Measurements from ENCODE around the gene MYO15A. TPM values are rescaled to one million over a fixed set of nuclear protein-coding genes. Genes with fewer than 3 reads are reported as not detected.
A peak's percentile ranks its signal among the peaks of the same experiment; 100 is the strongest.

Gene MYO15A
- total and polyA plus RNA-seq, 8 donors: 0.31 to 10.5 (median 0.50) TPM; not detected in 1

DNA sequence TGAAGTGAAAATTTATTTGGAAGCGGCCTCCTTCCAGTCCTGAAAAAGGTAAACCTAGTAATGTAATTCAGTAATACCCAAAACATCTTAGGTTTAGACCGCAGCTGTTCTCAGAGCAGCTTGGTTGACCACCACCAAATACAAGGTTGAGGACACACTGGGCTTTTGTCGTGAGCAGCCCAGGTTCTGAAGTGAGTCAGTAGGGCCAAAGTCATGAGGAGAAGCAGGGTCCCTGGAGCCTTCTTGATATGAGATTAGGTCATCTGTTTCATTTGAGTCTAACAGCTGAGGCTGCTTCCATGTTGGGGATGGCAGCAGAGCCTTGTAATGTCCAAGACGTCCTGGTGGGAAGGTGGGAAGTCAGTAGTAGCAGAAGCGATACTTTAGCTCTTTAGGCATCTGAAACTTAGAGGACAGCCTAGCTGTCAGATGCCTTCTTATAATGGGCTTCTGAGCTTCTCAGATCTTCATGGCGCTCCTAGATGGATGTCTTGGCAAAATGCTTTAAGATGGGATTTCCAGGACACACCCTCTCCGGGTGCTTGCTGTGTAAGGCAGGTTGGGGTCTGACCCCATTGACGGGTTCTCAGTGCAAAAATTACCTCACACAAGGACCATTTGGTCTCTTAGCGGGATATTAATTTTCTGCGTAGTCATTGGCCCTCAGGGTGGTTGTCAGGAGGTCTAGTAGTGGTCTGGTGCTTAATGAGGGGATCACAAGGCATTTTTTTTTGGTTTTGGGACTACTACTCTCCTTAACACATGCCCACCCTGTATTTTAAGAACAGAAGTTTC is 77.5 kb downstream of the MYO15A start:
- H3K4me3 ChIP-seq: peak overlapping the region; percentile 74 to 97 (median 88)
- H3K36me3 ChIP-seq: peaks cover 3 to 15% (median 11%) of the 10 kb centered on the region in 4 donors
- no peaks in the 10 kb centered on the region for H3K27me3 ChIP-seq
- TF ChIP-seq, protein P1, sequence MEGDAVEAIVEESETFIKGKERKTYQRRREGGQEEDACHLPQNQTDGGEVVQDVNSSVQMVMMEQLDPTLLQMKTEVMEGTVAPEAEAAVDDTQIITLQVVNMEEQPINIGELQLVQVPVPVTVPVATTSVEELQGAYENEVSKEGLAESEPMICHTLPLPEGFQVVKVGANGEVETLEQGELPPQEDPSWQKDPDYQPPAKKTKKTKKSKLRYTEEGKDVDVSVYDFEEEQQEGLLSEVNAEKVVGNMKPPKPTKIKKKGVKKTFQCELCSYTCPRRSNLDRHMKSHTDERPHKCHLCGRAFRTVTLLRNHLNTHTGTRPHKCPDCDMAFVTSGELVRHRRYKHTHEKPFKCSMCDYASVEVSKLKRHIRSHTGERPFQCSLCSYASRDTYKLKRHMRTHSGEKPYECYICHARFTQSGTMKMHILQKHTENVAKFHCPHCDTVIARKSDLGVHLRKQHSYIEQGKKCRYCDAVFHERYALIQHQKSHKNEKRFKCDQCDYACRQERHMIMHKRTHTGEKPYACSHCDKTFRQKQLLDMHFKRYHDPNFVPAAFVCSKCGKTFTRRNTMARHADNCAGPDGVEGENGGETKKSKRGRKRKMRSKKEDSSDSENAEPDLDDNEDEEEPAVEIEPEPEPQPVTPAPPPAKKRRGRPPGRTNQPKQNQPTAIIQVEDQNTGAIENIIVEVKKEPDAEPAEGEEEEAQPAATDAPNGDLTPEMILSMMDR (IDR thresholded peaks at IDR 0.05): no peak
- TF ChIP-seq POLR2A (IDR thresholded peaks at IDR 0.05) (no peak), EP300 (IDR thresholded peaks at IDR 0.05) (no peak), POLR2AphosphoS5 (IDR thresholded peaks at IDR 0.05) (no peak)
- intact Hi-C loops (cut with DNase I; ENCODE audit: low total_unique reads): no loop called here
- DNase-seq: peak in 1 of 2 donors; percentile 24
- peak overlapping the region; percentile 22 to 100 (median 98) for H3K27ac ChIP-seq
- H3K4me1 ChIP-seq: peaks cover 72 to 83% (median 80%) of the 10 kb centered on the region in 4 donors
- no peaks in the 10 kb centered on the region for H3K9me3 ChIP-seq
- WGBS, 5 donors: 22 to 45% (median 25%) methylated on average over 10 of the region's 10 CpGs

DNA sequence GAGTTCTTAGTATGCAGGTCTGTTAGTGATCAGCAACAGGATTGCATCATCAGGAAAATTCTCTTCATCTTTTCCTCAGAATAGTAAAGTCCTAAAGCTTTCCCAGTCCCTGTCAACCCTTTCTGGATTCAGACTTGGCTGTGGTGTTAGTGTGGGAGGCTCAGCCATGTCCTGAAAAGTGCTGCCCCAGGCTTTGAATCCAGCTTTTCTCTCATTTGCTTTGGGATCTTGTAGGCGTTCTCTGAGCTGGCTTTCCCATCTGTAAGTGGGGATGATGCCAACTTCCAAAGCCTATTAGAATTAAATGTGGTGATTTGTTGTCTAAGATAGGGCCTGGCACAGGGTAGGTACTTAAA is 78.0 kb downstream of the MYO15A start:
- Histone ChIP-seq H3K27ac (peak overlapping the region; percentile 63 to 100 (median 98)), H3K4me1 (peaks cover 77 to 87% (median 82%) of the 10 kb centered on the region in 4 donors), H3K27me3 (no peaks in the 10 kb centered on the region), H3K9me3 (no peaks in the 10 kb centered on the region), H3K4me3 (peak overlapping the region; percentile 74 to 97 (median 88)), H3K36me3 (peaks cover 3 to 15% (median 11%) of the 10 kb centered on the region in 4 donors)
- peak in 1 of 2 donors; percentile 50 for DNase-seq
- TF ChIP-seq POLR2AphosphoS5 (IDR thresholded peaks at IDR 0.05) (no peak), EP300 (IDR thresholded peaks at IDR 0.05) (no peak), POLR2A (IDR thresholded peaks at IDR 0.05) (no peak)
- TF ChIP-seq, protein P1 (IDR thresholded peaks at IDR 0.05): no peak
- WGBS, 5 donors: 15 to 50% (median 20%) methylated on average over 1 of the region's 1 CpG
- intact Hi-C loops (cut with DNase I; ENCODE audit: low total_unique reads): no loop called here

DNA sequence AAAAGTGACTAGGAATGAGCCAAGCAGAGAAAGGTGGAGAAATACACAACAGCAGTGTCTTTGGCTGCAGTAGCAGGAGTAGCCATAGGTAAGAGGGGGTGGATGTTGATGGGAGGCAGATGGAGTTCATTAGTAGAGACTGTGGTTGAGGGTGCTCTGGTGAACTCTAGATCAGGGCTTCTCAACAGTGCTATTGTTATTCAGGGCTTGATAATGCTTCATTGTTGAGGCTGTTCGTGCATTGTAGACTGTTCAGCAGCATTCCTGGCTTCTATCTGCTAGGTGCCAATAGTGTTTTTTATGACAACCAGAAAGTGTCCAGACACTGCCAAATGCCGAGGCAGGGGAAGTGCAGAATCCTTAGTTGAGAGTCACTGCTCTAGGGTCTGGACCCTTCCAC is 78.7 kb downstream of the MYO15A start:
- no peaks in the 10 kb centered on the region for H3K27me3 ChIP-seq
- intact Hi-C loops (cut with DNase I; ENCODE audit: low total_unique reads): no loop called here
- peaks cover 3 to 18% (median 11%) of the 10 kb centered on the region in 4 donors for H3K36me3 ChIP-seq
- TF ChIP-seq EP300 (IDR thresholded peaks at IDR 0.05): no peak
- TF ChIP-seq, protein P1 (IDR thresholded peaks at IDR 0.05): no peak
- no peak for TF ChIP-seq POLR2A (IDR thresholded peaks at IDR 0.05)
- TF ChIP-seq POLR2AphosphoS5 (IDR thresholded peaks at IDR 0.05): no peak
- peaks cover 77 to 87% (median 82%) of the 10 kb centered on the region in 4 donors for H3K4me1 ChIP-seq
- WGBS, 5 donors: 5 to 16% (median 12%) methylated on average over 2 of the region's 2 CpGs
- peak overlapping the region; percentile 63 to 100 (median 98) for H3K27ac ChIP-seq
- DNase-seq: peak in 1 of 2 donors; percentile 23
- H3K4me3 ChIP-seq: peak overlapping the region; percentile 74 to 97 (median 88)
- no peaks in the 10 kb centered on the region for H3K9me3 ChIP-seq

DNA sequence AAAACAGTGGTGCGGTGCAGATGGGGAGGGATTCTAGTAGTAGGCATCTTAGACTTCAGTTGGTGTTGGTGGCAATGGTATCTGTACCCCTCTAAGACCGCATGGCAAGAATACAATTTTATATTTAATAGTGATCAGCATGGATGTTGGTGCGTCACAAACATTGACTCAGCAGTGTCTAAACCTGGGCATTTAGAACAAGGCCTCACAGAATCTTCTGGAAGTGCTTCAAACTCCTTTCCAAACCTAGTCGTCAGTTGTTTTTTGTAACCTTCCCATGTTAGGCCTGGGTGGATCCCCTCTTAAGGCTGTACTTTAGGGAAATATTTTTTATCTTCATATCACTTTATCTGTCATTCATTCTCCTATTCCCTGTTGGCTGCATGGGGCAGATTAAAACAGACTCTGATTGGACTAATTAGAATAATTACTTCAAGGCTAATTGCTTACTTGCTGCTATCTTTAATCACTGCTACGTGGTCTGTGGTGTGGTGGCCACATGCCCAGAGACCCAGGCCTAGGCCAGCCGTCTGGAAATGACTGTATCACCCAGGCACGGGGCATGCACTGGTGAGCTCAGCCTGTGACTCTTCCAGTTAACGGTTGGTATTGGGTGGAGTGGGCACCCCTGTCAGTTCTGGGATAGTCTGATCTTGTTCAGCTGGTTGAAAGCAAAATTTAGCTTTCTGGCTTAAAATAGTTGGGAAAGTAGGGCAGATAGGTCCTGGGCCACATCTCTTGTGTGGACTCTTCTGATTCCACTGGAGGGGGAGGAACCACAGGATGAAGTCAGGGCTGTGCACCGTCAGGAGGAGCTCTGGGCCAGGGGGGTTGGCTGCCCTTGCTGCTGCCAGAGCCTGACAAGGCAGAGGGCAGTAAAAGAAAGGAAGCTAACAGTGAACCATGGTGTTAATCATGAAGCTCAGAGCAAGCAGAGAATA is 79.5 kb downstream of the MYO15A start:
- 13 to 27% (median 15%) methylated on average over 9 of the region's 9 CpGs for WGBS, 5 donors
- TF ChIP-seq EP300 (IDR thresholded peaks at IDR 0.05) (no peak), POLR2AphosphoS5 (IDR thresholded peaks at IDR 0.05) (no peak), POLR2A (IDR thresholded peaks at IDR 0.05) (no peak)
- TF ChIP-seq, protein P1 (IDR thresholded peaks at IDR 0.05): no peak
- no peaks in the 10 kb centered on the region for H3K27me3 ChIP-seq
- peaks cover 72 to 87% (median 84%) of the 10 kb centered on the region in 4 donors for H3K4me1 ChIP-seq
- H3K36me3 ChIP-seq: peaks cover 3 to 25% (median 12%) of the 10 kb centered on the region in 4 donors
- peak overlapping the region; percentile 74 to 97 (median 88) for H3K4me3 ChIP-seq
- peak in 1 of 2 donors; percentile 11 for DNase-seq
- peak overlapping the region; percentile 63 to 99 (median 96) for H3K27ac ChIP-seq
- intact Hi-C loops (cut with DNase I; ENCODE audit: low total_unique reads): no loop called here
- no peaks in the 10 kb centered on the region for H3K9me3 ChIP-seq

Measured in stomach (tissue), 9 donors.